Kidney glomerular epithelial cell (primary cell): Measurements from ENCODE around the gene MYOZ3.
A peak's percentile ranks its signal among the peaks of the same experiment; 100 is the strongest.

Experiments used
- DNase-seq: peaks from one replicate; lab custom pipeline; 2025; lab: John Stamatoyannopoulos, UW

The MYOZ3 gene

GRCh38 chr5:150659360-150660107 is 1.5 kb upstream of the MYOZ3 start:
- no peak for DNase-seq

GRCh38 chr5:150660108-150660831 is 781 bp upstream of the MYOZ3 start:
- no peak for DNase-seq

GRCh38 chr5:150661821-150662596 is 958 bp downstream of the MYOZ3 start:
- no peak for DNase-seq

GRCh38 chr5:150662731-150663516 is 1.9 kb downstream of the MYOZ3 start:
- DNase-seq = no peak

- no peak for DNase-seq
Measured at GRCh38 chr5:150663936-150664335, 2.9 kb downstream of the MYOZ3 start.

- DNase-seq = no peak
Measured at GRCh38 chr5:150665044-150665443, 4.0 kb downstream of the MYOZ3 start.

GRCh38 chr5:150670275-150670947 is 9.4 kb downstream of the MYOZ3 start:
- no peak for DNase-seq

GRCh38 chr5:150670948-150671310 is 9.9 kb downstream of the MYOZ3 start:
- no peak for DNase-seq

GRCh38 chr5:150671509-150672236 is 10.6 kb downstream of the MYOZ3 start:
- DNase-seq = no peak

- DNase-seq = no peak
Measured at GRCh38 chr5:150672237-150672883, 11.3 kb downstream of the MYOZ3 start.

GRCh38 chr5:150672884-150673275 is 11.8 kb downstream of the MYOZ3 start:
- DNase-seq = no peak

GRCh38 chr5:150674341-150674821 is 13.3 kb downstream of the MYOZ3 start:
- no peak for DNase-seq

GRCh38 chr5:150675069-150675468 is 14.0 kb downstream of the MYOZ3 start:
- DNase-seq = no peak

GRCh38 chr5:150676578-150676977 is 15.5 kb downstream of the MYOZ3 start:
- DNase-seq = no peak

- no peak for DNase-seq
Measured at GRCh38 chr5:150689120-150689519, 28.1 kb downstream of the MYOZ3 start.

- DNase-seq = no peak
Measured at GRCh38 chr5:150690760-150691159, 29.7 kb downstream of the MYOZ3 start.

GRCh38 chr5:150692276-150692675 is 31.2 kb downstream of the MYOZ3 start:
- no peak for DNase-seq

GRCh38 chr5:150694612-150695011 is 33.6 kb downstream of the MYOZ3 start:
- DNase-seq = peak; percentile 32

- DNase-seq = no peak
Measured at GRCh38 chr5:150700246-150700593, 39.2 kb downstream of the MYOZ3 start.
